CD4-positive, CD25-positive, alpha-beta regulatory T cell (primary cell): ENCODE data around the gene TNFRSF9. TPM values are rescaled to one million over a fixed set of nuclear protein-coding genes. Genes with fewer than 3 reads are reported as not detected.

Experiments used
- ATAC-seq, 2 donors: fragments of 150-1000 bp; cut with Tn5 transposase; one replicate each; pipeline ENCODE4 v1.10.0; 2021; ENCODE audit warnings: low read depth in 2 of 2, moderate number of reproducible peaks in 2 of 2, moderate library complexity in 1 of 2
- DNase-seq, 3 donors: peaks; one replicate each; pipeline versions ENCODE4 v3.0.0 to v3.0.0-alpha.2; 2012 to 2022; ENCODE audit warnings: mixed read lengths in 1 of 3
- H3K27ac ChIP-seq: one replicate; pipeline ENCODE4 v1.7.0; 2013; ENCODE audit warnings: mild to moderate bottlenecking, low read length; ENCODE audit not compliant: insufficient read depth, poor library complexity, severe bottlenecking
- H3K27me3 ChIP-seq: one replicate; pipeline ENCODE4 v1.7.0; 2013; ENCODE audit warnings: low read length; ENCODE audit not compliant: control insufficient read depth, insufficient read depth
- H3K36me3 ChIP-seq: one replicate; pipeline ENCODE4 v1.7.0; 2013; ENCODE audit warnings: mild to moderate bottlenecking, low read length, moderate library complexity; ENCODE audit not compliant: control insufficient read depth, insufficient read depth
- H3K4me1 ChIP-seq: 2 replicates; pipeline ENCODE4 v1.7.0; 2013; ENCODE audit warnings: mild to moderate bottlenecking, low read length; ENCODE audit not compliant: insufficient read depth, control insufficient read depth, poor library complexity, severe bottlenecking
- H3K4me3 ChIP-seq: one replicate; pipeline ENCODE4 v1.7.0; 2013; ENCODE audit warnings: low read depth, mild to moderate bottlenecking, low read length, moderate library complexity
- H3K9me3 ChIP-seq, 2 experiments: 1 replicate in 1 of 2; 2 replicates in 1 of 2; pipeline ENCODE4 v1.7.0; 2013; ENCODE audit warnings: low read length in 2 of 2, mild to moderate bottlenecking in 1 of 2, moderate library complexity in 1 of 2; ENCODE audit not compliant: control insufficient read depth in 2 of 2
- H3K27ac Mint-ChIP-seq, 3 donors: one replicate each; pipeline ENCODE4 v1.8.0; 2020 to 2022; ENCODE audit warnings: mild to moderate bottlenecking in 3 of 3, mixed read lengths in 3 of 3, moderate library complexity in 2 of 3
- H3K27me3 Mint-ChIP-seq: one replicate; pipeline ENCODE4 v1.8.0; 2022; ENCODE audit warnings: mild to moderate bottlenecking, mixed read lengths
- H3K36me3 Mint-ChIP-seq: one replicate; pipeline ENCODE4 v1.8.0; 2020; ENCODE audit warnings: mixed read lengths
- H3K4me1 Mint-ChIP-seq, 4 donors: one replicate each; pipeline ENCODE4 v1.8.0; 2020 to 2022; ENCODE audit warnings: mixed read lengths in 4 of 4, mild to moderate bottlenecking in 1 of 4
- H3K4me3 Mint-ChIP-seq, 4 donors: one replicate each; pipeline ENCODE4 v1.8.0; 2020 to 2022; ENCODE audit warnings: mild to moderate bottlenecking in 4 of 4, mixed read lengths in 4 of 4, moderate library complexity in 3 of 4
- H3K9me3 Mint-ChIP-seq, 7 donors: one replicate each; pipeline ENCODE4 v1.8.0; 2020 to 2022; ENCODE audit warnings: mixed read lengths in 7 of 7, mild to moderate bottlenecking in 3 of 7, moderate library complexity in 2 of 7
- polyA plus RNA-seq, 4 donors: library from polyadenylated mRNA; unstranded; fragments of 300-500 nt; fragmentation: Illumina TruSeq; gene quantifications; one replicate each; pipeline ENCODE4 v1.2.3, GENCODE V29; 2021
- total RNA-seq: library from RNA; stranded (reverse); gene quantifications from one replicate; pipeline ENCODE4 v1.2.3, GENCODE V29; 2022

Gene TNFRSF9
- total RNA-seq, result 30.9 TPM
- 10 to 100 TPM; 10.3 to 35.6 (median 23.0) TPM for polyA plus RNA-seq

- Histone ChIP-seq H3K36me3 (no peaks in the 10 kb centered on the region), H3K27ac (peak within 1 kb of the TSS; percentile 65), H3K9me3 (no peaks in the 10 kb centered on the region), H3K4me1 (peaks cover 61% of the 10 kb centered on the region), H3K4me3 (peak within 1 kb of the TSS; percentile 90), H3K27me3 (no peaks in the 10 kb centered on the region)
- Mint-ChIP-seq H3K36me3 (no peaks in the 10 kb centered on the region), H3K4me3 (peak within 1 kb of the TSS; percentile 85 to 93 (median 88)), H3K9me3 (peaks cover 0 to 2% (median 0%) of the 10 kb centered on the region in 7 donors), H3K27ac (peak within 1 kb of the TSS; percentile 80 to 94 (median 90)), H3K27me3 (peaks cover 5% of the 10 kb centered on the region), H3K4me1 (peaks cover 27 to 67% (median 41%) of the 10 kb centered on the region in 4 donors)
- ATAC-seq, result peak; percentile 63 to 68
- DNase-seq, result peak in 2 of 3 donors; percentile 50 to 72
These were observed at the start of gene TNFRSF9 for GRCh38 chr1:7940745-7941436. Gene TNFRSF9 (minus strand): TSS chr1:7940839. CDS start chr1:7939994, 845 bp downstream.

DNA sequence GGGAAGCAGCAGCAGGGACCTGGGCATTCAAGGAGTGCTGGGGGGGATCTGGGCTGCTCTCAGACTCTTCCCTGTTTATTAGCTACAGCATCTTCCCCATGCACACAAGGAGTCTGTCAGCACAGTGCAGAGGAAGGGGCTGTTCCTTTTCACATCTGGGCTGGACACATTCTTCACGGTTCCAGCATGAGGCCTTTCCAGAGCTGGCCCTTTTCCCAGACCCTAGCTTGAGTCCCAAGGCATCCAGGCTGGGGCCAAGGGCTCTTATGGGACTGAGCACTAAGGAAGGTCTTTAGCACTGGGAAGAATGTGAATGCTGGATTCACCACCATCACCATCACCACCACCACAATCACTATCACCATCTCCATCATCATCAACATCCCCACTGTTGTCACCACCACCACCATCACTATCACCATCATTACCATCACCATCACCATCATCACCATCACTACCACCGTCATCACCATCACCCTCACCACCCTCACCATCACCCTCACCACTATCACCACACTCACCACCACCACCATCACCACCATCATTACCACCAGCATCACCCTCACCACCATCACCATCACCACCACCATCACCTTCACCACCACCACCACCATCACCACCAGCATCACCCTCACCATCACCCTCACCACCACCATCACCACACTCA lies 49.3 kb upstream of the TNFRSF9 start:
- H3K27ac Mint-ChIP-seq, result peak overlapping the region in 2 of 3 donors; percentile 51 to 67
- H3K27me3 Mint-ChIP-seq, result no peaks in the 10 kb centered on the region
- H3K36me3 ChIP-seq, result peaks cover 19% of the 10 kb centered on the region
- no peaks in the 10 kb centered on the region for H3K4me1 ChIP-seq
- H3K9me3 ChIP-seq, result no peaks in the 10 kb centered on the region
- DNase-seq, result no peak
- no peaks in the 10 kb centered on the region for H3K27me3 ChIP-seq
- H3K4me3 ChIP-seq, result no peak overlapping the region
- no peak overlapping the region for H3K4me3 Mint-ChIP-seq
- H3K36me3 Mint-ChIP-seq, result peaks cover 30% of the 10 kb centered on the region
- H3K9me3 Mint-ChIP-seq, result no peaks in the 10 kb centered on the region
- H3K4me1 Mint-ChIP-seq, result peaks cover 2 to 7% (median 5%) of the 10 kb centered on the region in 4 donors
- H3K27ac ChIP-seq, result no peak overlapping the region
- ATAC-seq, result no peak

- no peak overlapping the region for H3K27ac ChIP-seq
- H3K36me3 Mint-ChIP-seq, result peaks cover 40% of the 10 kb centered on the region
- peaks cover 32% of the 10 kb centered on the region for H3K36me3 ChIP-seq
These were observed 47.9 kb upstream of the TNFRSF9 start for GRCh38 chr1:7988576-7988975.

DNA sequence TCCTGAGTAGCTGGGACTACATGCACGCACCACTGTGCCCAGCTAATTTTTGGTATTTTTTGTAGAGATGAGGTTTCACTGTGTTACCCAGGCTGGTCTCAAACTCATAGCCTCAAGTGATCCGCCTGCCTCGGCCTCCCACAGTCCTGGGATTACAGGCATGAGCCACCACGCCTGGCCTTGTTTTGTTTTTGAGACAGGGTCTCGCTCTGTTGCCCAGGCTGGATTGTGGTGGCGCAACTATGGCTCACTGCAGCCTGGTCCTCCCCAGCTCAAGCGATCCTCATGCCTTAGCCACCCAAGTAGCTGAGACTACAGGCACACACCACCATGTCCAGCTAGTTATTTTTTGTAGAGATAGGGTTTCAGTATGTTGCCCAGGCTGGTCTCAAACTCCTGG lies 46.9 kb upstream of the TNFRSF9 start:
- peaks cover 43% of the 10 kb centered on the region for H3K36me3 Mint-ChIP-seq

More at GRCh38 chr1:7988576-7988975, 47.9 kb upstream of the TNFRSF9 start:
- H3K9me3 Mint-ChIP-seq, result no peaks in the 10 kb centered on the region
- ATAC-seq (no peak), DNase-seq (no peak)
- H3K27me3 Mint-ChIP-seq, result no peaks in the 10 kb centered on the region
- Histone ChIP-seq H3K4me1 (no peaks in the 10 kb centered on the region), H3K9me3 (no peaks in the 10 kb centered on the region), H3K4me3 (no peak overlapping the region), H3K27me3 (no peaks in the 10 kb centered on the region)
- no peak overlapping the region for H3K27ac Mint-ChIP-seq
- H3K4me1 Mint-ChIP-seq, result peaks cover 4 to 7% (median 6%) of the 10 kb centered on the region in 4 donors
- H3K4me3 Mint-ChIP-seq, result no peak overlapping the region

DNA sequence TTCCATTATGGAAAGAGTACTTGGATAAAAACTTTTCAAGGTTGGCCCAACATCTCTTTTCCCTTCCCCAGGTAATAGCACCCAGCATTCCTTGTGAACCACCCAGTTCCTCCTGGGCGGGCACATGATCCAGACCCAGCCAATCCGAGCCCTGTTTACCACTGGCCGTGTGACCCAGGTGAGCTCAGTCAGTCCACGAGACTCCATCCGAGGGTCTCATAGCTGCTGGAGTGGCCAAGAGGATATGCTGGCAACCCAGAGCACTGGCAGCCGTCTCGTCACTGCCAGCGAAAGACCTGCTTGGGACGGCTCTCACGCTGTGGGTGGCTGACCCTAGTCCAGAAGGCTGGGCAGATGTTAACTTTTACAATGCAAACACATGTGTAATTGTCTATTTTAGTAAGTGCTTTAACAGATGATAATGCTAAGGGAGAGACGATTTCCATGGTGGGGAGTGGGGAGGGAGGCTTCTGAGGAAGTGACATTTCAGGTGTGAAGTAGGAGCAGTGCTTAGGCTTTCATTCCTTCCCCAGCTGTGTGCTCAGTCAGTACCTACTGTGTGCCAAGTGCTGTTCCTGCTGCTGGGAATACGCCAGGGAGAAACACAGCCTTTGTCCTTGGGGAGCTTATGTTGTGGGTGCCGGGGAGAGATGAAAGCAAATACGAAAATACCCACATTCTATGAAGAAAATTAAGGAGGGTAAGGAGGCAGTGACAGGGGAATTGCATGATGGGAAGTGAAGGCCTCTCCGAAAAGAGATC lies 45.4 kb upstream of the TNFRSF9 start:
- H3K36me3 ChIP-seq, result peaks cover 43% of the 10 kb centered on the region
- peaks cover 44% of the 10 kb centered on the region for H3K36me3 Mint-ChIP-seq
- peaks cover 9 to 14% (median 13%) of the 10 kb centered on the region in 4 donors for H3K4me1 Mint-ChIP-seq
- H3K27me3 Mint-ChIP-seq, result no peaks in the 10 kb centered on the region
- no peak overlapping the region for H3K4me3 ChIP-seq
- no peaks in the 10 kb centered on the region for H3K27me3 ChIP-seq
- H3K4me3 Mint-ChIP-seq, result no peak overlapping the region
- H3K4me1 ChIP-seq, result peaks cover 7% of the 10 kb centered on the region
- H3K27ac ChIP-seq, result no peak overlapping the region
- peak overlapping the region in 2 of 3 donors; percentile 17 to 34 for H3K27ac Mint-ChIP-seq
- ATAC-seq (no peak), DNase-seq (no peak)
- no peaks in the 10 kb centered on the region for H3K9me3 Mint-ChIP-seq
- H3K9me3 ChIP-seq, result no peaks in the 10 kb centered on the region

More for the DNA sequence above, 46.9 kb upstream of the TNFRSF9 start:
- Histone ChIP-seq H3K4me1 (peaks cover 2% of the 10 kb centered on the region), H3K27me3 (no peaks in the 10 kb centered on the region), H3K9me3 (no peaks in the 10 kb centered on the region), H3K4me3 (no peak overlapping the region), H3K27ac (no peak overlapping the region), H3K36me3 (peaks cover 39% of the 10 kb centered on the region)
- H3K4me3 Mint-ChIP-seq, result no peak overlapping the region
- no peak overlapping the region for H3K27ac Mint-ChIP-seq
- DNase-seq (no peak), ATAC-seq (no peak)
- no peaks in the 10 kb centered on the region for H3K27me3 Mint-ChIP-seq
- H3K9me3 Mint-ChIP-seq, result no peaks in the 10 kb centered on the region
- H3K4me1 Mint-ChIP-seq, result peaks cover 4 to 9% (median 8%) of the 10 kb centered on the region in 4 donors

DNA sequence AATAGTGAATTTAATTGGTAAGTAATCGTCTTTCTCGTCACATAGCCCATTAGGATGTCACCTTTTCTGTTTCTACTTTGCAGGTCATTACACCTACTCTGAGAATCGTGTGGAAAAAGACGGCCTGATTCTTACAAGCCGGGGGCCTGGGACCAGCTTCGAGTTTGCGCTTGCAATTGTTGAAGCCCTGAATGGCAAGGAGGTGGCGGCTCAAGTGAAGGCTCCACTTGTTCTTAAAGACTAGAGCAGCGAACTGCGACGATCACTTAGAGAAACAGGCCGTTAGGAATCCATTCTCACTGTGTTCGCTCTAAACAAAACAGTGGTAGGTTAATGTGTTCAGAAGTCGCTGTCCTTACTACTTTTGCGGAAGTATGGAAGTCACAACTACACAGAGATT lies 44.2 kb upstream of the TNFRSF9 start:
- H3K27ac Mint-ChIP-seq, result no peak overlapping the region
- peaks cover 9 to 14% (median 11%) of the 10 kb centered on the region in 4 donors for H3K4me1 Mint-ChIP-seq
- no peak overlapping the region for H3K4me3 Mint-ChIP-seq
- Histone ChIP-seq H3K9me3 (no peaks in the 10 kb centered on the region), H3K4me3 (no peak overlapping the region), H3K27ac (no peak overlapping the region), H3K27me3 (no peaks in the 10 kb centered on the region), H3K36me3 (peaks cover 54% of the 10 kb centered on the region), H3K4me1 (peaks cover 7% of the 10 kb centered on the region)
- peaks cover 35% of the 10 kb centered on the region for H3K36me3 Mint-ChIP-seq
- ATAC-seq (no peak), DNase-seq (no peak)
- no peaks in the 10 kb centered on the region for H3K27me3 Mint-ChIP-seq
- H3K9me3 Mint-ChIP-seq, result no peaks in the 10 kb centered on the region

DNA sequence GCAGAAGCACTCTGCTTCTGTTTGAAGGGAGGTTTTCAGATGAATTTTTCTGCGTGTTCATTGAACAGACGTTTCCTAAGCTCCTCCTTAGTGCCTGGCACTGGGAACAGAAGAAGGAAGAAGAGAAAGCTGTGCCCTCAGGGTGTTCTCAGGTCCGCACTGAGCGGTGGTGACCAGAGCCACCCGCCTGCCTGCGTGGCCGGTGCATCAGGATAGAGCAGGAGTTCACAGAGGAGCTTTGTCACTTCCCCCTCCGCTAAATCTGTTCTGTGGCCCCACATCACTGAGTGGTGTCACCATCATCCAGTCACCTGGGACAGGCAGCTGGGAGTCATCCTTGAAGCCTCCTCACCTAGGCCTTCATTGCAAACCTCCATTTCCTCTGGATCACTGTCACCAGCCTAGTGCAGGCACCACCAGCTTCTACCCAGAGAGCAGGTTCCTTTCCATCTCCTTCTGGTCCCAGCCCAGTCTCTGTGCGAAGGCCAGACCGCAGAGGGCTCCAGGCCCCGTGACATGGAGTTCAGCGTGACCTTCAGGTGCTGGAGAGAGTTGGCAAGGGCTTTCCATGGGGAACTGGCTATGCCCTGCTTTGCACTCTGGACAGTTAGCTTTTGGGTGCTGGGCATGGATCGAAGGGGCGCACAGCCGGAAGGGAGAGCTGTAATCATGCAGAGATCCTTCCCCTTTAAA lies 42.6 kb upstream of the TNFRSF9 start:
- H3K4me1 Mint-ChIP-seq, result peaks cover 5 to 14% (median 11%) of the 10 kb centered on the region in 4 donors
- Histone ChIP-seq H3K4me3 (no peak overlapping the region), H3K27ac (no peak overlapping the region), H3K36me3 (peaks cover 70% of the 10 kb centered on the region), H3K4me1 (peaks cover 7% of the 10 kb centered on the region), H3K9me3 (no peaks in the 10 kb centered on the region), H3K27me3 (no peaks in the 10 kb centered on the region)
- peak overlapping the region in 1 of 3 donors; percentile 31 for H3K27ac Mint-ChIP-seq
- no peaks in the 10 kb centered on the region for H3K27me3 Mint-ChIP-seq
- DNase-seq (no peak), ATAC-seq (no peak)
- H3K9me3 Mint-ChIP-seq, result no peaks in the 10 kb centered on the region
- no peak overlapping the region for H3K4me3 Mint-ChIP-seq
- H3K36me3 Mint-ChIP-seq, result peaks cover 39% of the 10 kb centered on the region
